PC-9 (cell line): ENCODE results near the gene FGF11. TPM values are rescaled to one million over a fixed set of nuclear protein-coding genes. Genes with fewer than 3 reads are reported as not detected.
"Not testable (repeated sequence)": the region's sequence is repeated elsewhere in the genome, so short reads cannot be mapped to it uniquely, and the experiment has no call there.

Source experiments
- BruUV-seq: library from RNA; stranded (reverse); fragments of 400-500 nt; replicated peaks from 2 replicates; lab custom pipeline; 2021; lab: Mats Ljungman, UMichigan
- CTCF ChIA-PET: fragments of 300-600 bp; sonication (Branson Sonifier 250); formaldehyde crosslinking; loops from one replicate; lab custom pipeline; 2022; ENCODE audit warnings: antibody characterized with exemption; lab: Charles Lee
- POLR2A ChIA-PET: fragments of 300-600 bp; sonication (Branson Sonifier 250); formaldehyde crosslinking; loops from one replicate; lab custom pipeline; 2022; ENCODE audit warnings: antibody characterized with exemption; ENCODE audit not compliant: unreplicated experiment; lab: Charles Lee
- DNase-seq, 2 experiments: peaks; one replicate each; pipeline versions ENCODE4 v3.0.0 to v3.0.0-alpha.2; 2015 to 2022; ENCODE audit warnings: mixed read lengths in 1 of 2
- H2AFZ ChIP-seq: fragments of 200-600 bp; sonication (generic); 2 replicates; pipeline ENCODE4 v1.8.1; 2017; ENCODE audit warnings: antibody characterized with exemption
- H3F3A ChIP-seq: fragments of 200-600 bp; sonication (generic); 2 replicates; pipeline ENCODE4 v1.8.1; 2017; ENCODE audit warnings: antibody characterized with exemption, mild to moderate bottlenecking, low read depth; ENCODE audit not compliant: insufficient read depth
- H3K27ac ChIP-seq: fragments of 200-600 bp; sonication (generic); 2 replicates; pipeline ENCODE4 v1.6.1; 2016; ENCODE audit warnings: mixed run types
- H3K27me3 ChIP-seq: fragments of 200-600 bp; sonication (generic); 2 replicates; pipeline ENCODE4 v1.6.1; 2016; ENCODE audit warnings: low read depth, mixed run types; ENCODE audit not compliant: insufficient read depth
- H3K36me3 ChIP-seq: fragments of 200-600 bp; sonication (generic); 2 replicates; pipeline ENCODE4 v1.6.1; 2016; ENCODE audit warnings: low read depth, mixed run types
- H3K4me1 ChIP-seq: fragments of 200-600 bp; sonication (generic); replicated peaks from 2 replicates; pipeline ENCODE4 v1.6.1; 2016; ENCODE audit warnings: mixed run types; ENCODE audit not compliant: insufficient read depth
- H3K4me2 ChIP-seq: fragments of 200-600 bp; sonication (generic); 2 replicates; pipeline ENCODE4 v1.6.1; 2017; ENCODE audit warnings: mixed run types
- H3K4me3 ChIP-seq: fragments of 200-600 bp; sonication (generic); 2 replicates; pipeline ENCODE4 v1.6.1; 2016; ENCODE audit warnings: mixed run types
- H3K79me2 ChIP-seq: fragments of 200-600 bp; sonication (generic); 2 replicates; pipeline ENCODE4 v1.6.1; 2017; ENCODE audit warnings: low read depth, mixed run types
- H3K9me2 ChIP-seq: fragments of 200-600 bp; sonication (generic); 2 replicates; pipeline ENCODE4 v1.8.1; 2017; ENCODE audit warnings: mild to moderate bottlenecking; ENCODE audit not compliant: insufficient read depth
- H3K9me3 ChIP-seq: fragments of 200-600 bp; sonication (generic); 2 replicates; pipeline ENCODE4 v1.8.1; 2016; ENCODE audit warnings: low read depth; ENCODE audit not compliant: insufficient read depth
- H4K20me1 ChIP-seq: fragments of 200-600 bp; sonication (generic); 2 replicates; pipeline ENCODE4 v1.8.1; 2017; ENCODE audit not compliant: insufficient read depth
- CTCF ChIP-seq: fragments of 200-600 bp; sonication (generic); conservative IDR thresholded peaks from 2 replicates; pipeline ENCODE4 v1.6.1; 2017; ENCODE audit warnings: mixed run types, antibody characterized with exemption, mild to moderate bottlenecking, moderate library complexity
- EZH2 ChIP-seq: fragments of 200-600 bp; sonication (generic); IDR thresholded peaks from 2 replicates; pipeline ENCODE4 v1.8.0; 2017; ENCODE audit warnings: antibody characterized with exemption, low read depth
- intact Hi-C: fragments of 100-400 bp; cut with micrococcal nuclease; formaldehyde crosslinking; loops from one replicate; pipeline ENCODE4 v1.10.0; 2022; ENCODE audit not compliant: unreplicated experiment
- total RNA-seq: library from RNA; stranded (reverse); gene quantifications from 2 replicates; pipeline ENCODE4 v1.2.3, GENCODE V29; 2021

The FGF11 gene
- total RNA-seq, 1 experiment from 2014 or later, result 23.2 TPM

- intact Hi-C loops, result no loop called here
- Histone ChIP-seq H3K79me2 (peaks cover 28% of the 10 kb centered on the region), H3F3A (peaks cover 10% of the 10 kb centered on the region; the same call in 1 of the 2 replicates), H2AFZ (no peak overlapping the region), H3K4me2 (no peak overlapping the region), H3K4me1 (peaks cover 16% of the 10 kb centered on the region), H3K36me3 (no peaks in the 10 kb centered on the region), H4K20me1 (no peaks in the 10 kb centered on the region), H3K27ac (no peak overlapping the region), H3K4me3 (no peak overlapping the region), H3K9me3 (no peaks in the 10 kb centered on the region), H3K27me3 (no peaks in the 10 kb centered on the region), H3K9me2 (no peaks in the 10 kb centered on the region)
- DNase-seq, result no peak
- no TSS peak for BruUV-seq
- POLR2A ChIA-PET, result no interaction called here
- TF ChIP-seq EZH2, result no peak
- no peak for TF ChIP-seq CTCF
- CTCF ChIA-PET, result no interaction called here
These were observed 32.4 kb downstream of the FGF11 start for GRCh38 chr17:7471729-7472128.

DNA sequence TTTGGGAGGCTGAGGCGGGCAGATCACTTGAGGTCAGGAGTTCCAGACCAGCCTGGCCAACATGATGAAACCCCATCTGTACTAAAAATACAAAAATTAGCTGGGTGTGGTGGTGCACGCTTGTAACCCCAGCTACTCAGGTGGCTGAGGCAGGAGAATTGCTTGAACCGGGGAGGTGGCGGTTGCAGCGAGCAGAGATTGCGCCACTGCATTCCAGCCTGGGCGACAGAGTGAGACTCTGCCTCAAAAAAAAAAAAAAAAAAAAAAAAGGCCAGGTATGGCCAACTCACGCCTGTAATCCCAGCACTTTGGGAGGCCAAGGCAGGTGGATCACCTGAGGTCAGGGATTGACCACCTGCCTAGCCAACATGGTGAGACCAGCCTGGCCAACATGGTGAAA lies 35.5 kb downstream of the FGF11 start:
- CTCF ChIA-PET, result not testable (repeated sequence)

DNA sequence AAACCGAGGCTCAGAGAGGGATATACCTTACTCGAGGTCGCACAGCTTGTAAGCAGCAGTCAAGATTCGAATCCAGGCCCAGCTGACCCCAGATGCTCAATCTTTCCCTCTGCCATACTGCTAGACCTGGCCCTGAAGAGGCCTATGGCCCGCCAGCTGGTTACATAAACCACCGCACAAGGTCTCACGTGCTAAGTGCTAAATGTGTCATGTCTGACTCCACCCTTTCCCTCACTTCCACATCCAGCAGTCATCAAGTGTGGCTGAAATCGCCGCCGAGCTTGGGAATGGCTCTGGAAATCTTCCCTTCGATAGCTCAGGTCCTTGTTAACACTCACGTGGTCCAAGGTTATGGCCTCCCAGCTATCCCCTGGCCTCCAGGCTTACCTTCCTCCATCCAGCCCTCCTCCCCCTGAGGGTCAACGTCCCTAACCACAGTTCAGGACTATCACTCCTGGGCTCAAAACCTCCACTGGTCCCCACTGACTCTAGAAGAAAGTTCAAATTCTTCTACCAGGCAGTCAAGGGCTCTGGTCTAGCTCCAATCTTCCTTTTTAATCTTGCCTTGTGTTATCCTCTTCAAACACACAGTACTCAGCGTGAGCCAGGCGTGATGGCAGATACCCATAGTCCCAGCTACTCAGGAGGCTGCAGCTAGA lies 36.6 kb downstream of the FGF11 start:
- Histone ChIP-seq H3K9me2 (no peaks in the 10 kb centered on the region), H3K4me3 (no peak overlapping the region), H3K9me3 (no peaks in the 10 kb centered on the region), H3K36me3 (no peaks in the 10 kb centered on the region), H4K20me1 (no peaks in the 10 kb centered on the region), H2AFZ (no peak overlapping the region), H3K4me1 (peaks cover 37% of the 10 kb centered on the region), H3F3A (peaks cover 14% of the 10 kb centered on the region; the same call in 1 of the 2 replicates), H3K27ac (peak overlapping the region; percentile 32; the same call in 1 of the 2 replicates), H3K27me3 (no peaks in the 10 kb centered on the region), H3K4me2 (peak overlapping the region; percentile 21), H3K79me2 (peaks cover 58% of the 10 kb centered on the region)
- ChIA-PET POLR2A (interaction anchor here (0.6 to 0.7 kb wide), 3 partner anchors 72 to 145 kb away, joined by 3 to 11 read pairs (median 6); no protein-coding TSS in a partner anchor), CTCF (interaction anchor here (1.0 kb wide), 1 partner anchor 21 kb away, joined by 4 read pairs; no protein-coding TSS in a partner anchor)
- no TSS peak for BruUV-seq
- DNase-seq, result no peak
- intact Hi-C loops, result loop anchor here (2.0 kb wide), 1 partner anchor 31 kb away; the partner anchor contains the start of gene CHRNB1
- no peak for TF ChIP-seq EZH2

More for the DNA sequence above, 35.5 kb downstream of the FGF11 start:
- H3K4me3 ChIP-seq, H3K9me2 ChIP-seq, H3K4me2 ChIP-seq, H3K36me3 ChIP-seq, BruUV-seq, H4K20me1 ChIP-seq, H3K27me3 ChIP-seq, H2AFZ ChIP-seq, intact Hi-C loops, H3K9me3 ChIP-seq: not testable (repeated sequence)
- Histone ChIP-seq H3K79me2 (peaks cover 54% of the 10 kb centered on the region), H3F3A (peaks cover 14% of the 10 kb centered on the region; the same call in 1 of the 2 replicates), H3K27ac (peak overlapping the region; percentile 49; the same call in 1 of the 2 replicates), H3K4me1 (peaks cover 32% of the 10 kb centered on the region)
- POLR2A ChIA-PET, result interaction anchor here (0.6 kb wide), 2 partner anchors 24 to 145 kb away, joined by 3 to 5 read pairs; no protein-coding TSS in a partner anchor
- DNase-seq, result peak; percentile 55 to 74

DNA sequence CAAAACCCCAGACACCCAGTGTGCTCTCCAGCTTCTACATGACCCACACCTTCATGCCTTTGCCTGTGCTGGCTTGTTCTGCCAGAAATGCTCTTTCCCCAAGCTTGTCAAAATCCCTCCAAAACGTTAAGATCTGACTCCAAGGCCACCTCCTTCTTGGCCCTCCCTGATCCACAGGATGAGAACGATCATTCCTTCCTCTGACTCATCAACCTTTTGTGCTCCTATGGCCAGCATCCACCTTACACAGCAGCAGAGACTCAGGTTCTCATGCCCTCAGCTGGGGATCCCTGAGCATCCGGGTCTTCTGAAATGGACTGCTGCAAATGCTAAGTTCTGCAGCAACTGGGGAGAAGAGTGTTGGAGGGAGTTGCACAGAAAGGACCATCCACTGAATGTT lies 37.2 kb downstream of the FGF11 start:
- no peak for TF ChIP-seq EZH2
- TF ChIP-seq CTCF, result no peak

More for the DNA sequence above, 37.2 kb downstream of the FGF11 start:
- intact Hi-C loops, result loop anchor here (2.0 kb wide), 1 partner anchor 32 kb away; the partner anchor contains the start of gene CHRNB1
- no peak overlapping the region for H3K4me3 ChIP-seq
- peak overlapping the region; percentile 21 for H3K4me2 ChIP-seq
- ChIA-PET CTCF (interaction anchor here (1.0 kb wide), 1 partner anchor 22 kb away, joined by 4 read pairs; no protein-coding TSS in a partner anchor), POLR2A (interaction anchor here (0.6 kb wide), 2 partner anchors 99 to 145 kb away, joined by 6 to 11 read pairs; no protein-coding TSS in a partner anchor)
- H3K4me1 ChIP-seq, result peaks cover 37% of the 10 kb centered on the region
- TSS peak; percentile 3 for BruUV-seq
- H3K9me3 ChIP-seq, result no peaks in the 10 kb centered on the region
- H3K9me2 ChIP-seq, result no peaks in the 10 kb centered on the region
- no peaks in the 10 kb centered on the region for H4K20me1 ChIP-seq
- H3K27ac ChIP-seq, result peak overlapping the region; percentile 32; the same call in 1 of the 2 replicates
- H3K36me3 ChIP-seq, result no peaks in the 10 kb centered on the region
- DNase-seq, result peak; percentile 56 to 58
- H3F3A ChIP-seq, result peaks cover 14% of the 10 kb centered on the region; the same call in 1 of the 2 replicates
- no peaks in the 10 kb centered on the region for H3K27me3 ChIP-seq
- H3K79me2 ChIP-seq, result peaks cover 58% of the 10 kb centered on the region
- no peak overlapping the region for H2AFZ ChIP-seq
